Astrocyte (in vitro differentiated cells and primary cell): ENCODE results near the gene OR1S1. TPM values are rescaled to one million over a fixed set of nuclear protein-coding genes. Genes with fewer than 3 reads are reported as not detected.

Source experiments
- DNase-seq: peaks from one replicate; pipeline ENCODE4 v3.0.0-alpha.2; 2010; ENCODE audit warnings: low read depth
- FAIRE-seq: peaks from 2 replicates; lab custom pipeline; 2011; peaks lifted over from hg19 to GRCh38; lab: Jason Lieb, UNC
- H2AFZ ChIP-seq: 2 replicates; pipeline ENCODE4 v1.6.0; 2012; ENCODE audit warnings: low read depth, low read length, inconsistent platforms
- H3K27ac ChIP-seq: 2 replicates; pipeline ENCODE4 v1.5.1; 2011; ENCODE audit warnings: low read depth, low read length, inconsistent platforms
- H3K27me3 ChIP-seq: 2 replicates; pipeline ENCODE4 v1.6.0; 2011; ENCODE audit warnings: low read length, inconsistent platforms; ENCODE audit not compliant: insufficient read depth
- H3K36me3 ChIP-seq: 2 replicates; pipeline ENCODE4 v1.5.1; 2011; ENCODE audit warnings: low read length, inconsistent platforms; ENCODE audit not compliant: insufficient read depth
- H3K4me1 ChIP-seq: 2 replicates; pipeline ENCODE4 v1.5.1; 2011; ENCODE audit warnings: low read length, inconsistent platforms; ENCODE audit not compliant: insufficient read depth
- H3K4me2 ChIP-seq: 2 replicates; pipeline ENCODE4 v1.6.0; 2012; ENCODE audit warnings: low read length, inconsistent platforms
- H3K4me3 ChIP-seq: 2 replicates; pipeline ENCODE4 v1.5.1; 2011; ENCODE audit warnings: low read depth, mild to moderate bottlenecking, low read length, inconsistent platforms; ENCODE audit not compliant: insufficient read depth
- H3K79me2 ChIP-seq: 2 replicates; pipeline ENCODE4 v1.6.0; 2012; ENCODE audit warnings: mild to moderate bottlenecking, low read length, inconsistent platforms; ENCODE audit not compliant: insufficient read depth
- H3K9ac ChIP-seq: 2 replicates; pipeline ENCODE4 v1.6.0; 2012; ENCODE audit warnings: mild to moderate bottlenecking, low read length, inconsistent platforms
- H3K9me3 ChIP-seq: 2 replicates; pipeline ENCODE4 v1.5.1; 2012; ENCODE audit warnings: low read depth, mild to moderate bottlenecking, low read length, inconsistent platforms; ENCODE audit not compliant: insufficient read depth
- H4K20me1 ChIP-seq: 2 replicates; pipeline ENCODE4 v1.6.0; 2012; ENCODE audit warnings: low read length, inconsistent platforms; ENCODE audit not compliant: insufficient read depth
- H3K27ac Mint-ChIP-seq: one replicate; pipeline ENCODE4 v1.8.0; 2021; ENCODE audit warnings: mild to moderate bottlenecking, mixed read lengths; ENCODE audit not compliant: unreplicated experiment
- H3K27me3 Mint-ChIP-seq: one replicate; pipeline ENCODE4 v1.8.0; 2021; ENCODE audit warnings: low read depth, mixed read lengths; ENCODE audit not compliant: unreplicated experiment
- H3K36me3 Mint-ChIP-seq: one replicate; pipeline ENCODE4 v1.8.0; 2021; ENCODE audit warnings: low read depth, mixed read lengths; ENCODE audit not compliant: unreplicated experiment
- H3K4me1 Mint-ChIP-seq: one replicate; pipeline ENCODE4 v1.8.0; 2021; ENCODE audit warnings: low read depth, mixed read lengths; ENCODE audit not compliant: unreplicated experiment
- H3K4me3 Mint-ChIP-seq: one replicate; pipeline ENCODE4 v1.8.0; 2021; ENCODE audit warnings: mild to moderate bottlenecking, moderate library complexity, mixed read lengths; ENCODE audit not compliant: unreplicated experiment
- H3K9me3 Mint-ChIP-seq: one replicate; pipeline ENCODE4 v1.8.0; 2021; ENCODE audit warnings: mild to moderate bottlenecking, mixed read lengths; ENCODE audit not compliant: unreplicated experiment
- CTCF ChIP-seq: IDR thresholded peaks from 2 replicates; pipeline ENCODE4 v1.5.1; 2011; ENCODE audit warnings: low read depth, mild to moderate bottlenecking, inconsistent platforms, low read length, moderate library complexity; ENCODE audit not compliant: insufficient read depth
- EZH2 ChIP-seq: IDR thresholded peaks from 2 replicates; pipeline ENCODE4 v1.6.1; 2012; ENCODE audit warnings: mild to moderate bottlenecking, low read length, inconsistent platforms; ENCODE audit not compliant: insufficient read depth
- total RNA-seq: library from RNA; stranded (reverse); gene quantifications from 2 replicates; pipeline ENCODE4 v1.2.1, GENCODE V29; 2021

OR1S1 gene
- total RNA-seq, 1 donor from 2014 or later, result not detected

- H4K20me1 ChIP-seq, result no peaks in the 10 kb centered on the region
- no peak overlapping the region for H3K27ac ChIP-seq
- Mint-ChIP-seq H3K4me1 (no peaks in the 10 kb centered on the region), H3K27me3 (no peaks in the 10 kb centered on the region), H3K27ac (no peak overlapping the region), H3K36me3 (no peaks in the 10 kb centered on the region), H3K4me3 (no peak overlapping the region), H3K9me3 (no peaks in the 10 kb centered on the region)
- no peaks in the 10 kb centered on the region for H3K27me3 ChIP-seq
- no peak overlapping the region for H2AFZ ChIP-seq
- no peak overlapping the region for H3K4me3 ChIP-seq
- H3K9me3 ChIP-seq, result peaks cover 4% of the 10 kb centered on the region
- H3K4me2 ChIP-seq, result no peak overlapping the region
- no peaks in the 10 kb centered on the region for H3K4me1 ChIP-seq
- DNase-seq (no peak), FAIRE-seq (no peak)
- no peak overlapping the region for H3K9ac ChIP-seq
- no peaks in the 10 kb centered on the region for H3K79me2 ChIP-seq
- no peak for TF ChIP-seq EZH2
- TF ChIP-seq CTCF, result no peak
- H3K36me3 ChIP-seq, result no peaks in the 10 kb centered on the region
Observed at GRCh38 chr11:58165504-58166106, 46.9 kb upstream of the OR1S1 start.

GRCh38 chr11:58177409-58178054 lies 35.0 kb upstream of the OR1S1 start:
- no peaks in the 10 kb centered on the region for H3K9me3 Mint-ChIP-seq
- no peaks in the 10 kb centered on the region for H3K4me1 Mint-ChIP-seq
- H3K4me3 Mint-ChIP-seq, result no peak overlapping the region
- no peak overlapping the region for H2AFZ ChIP-seq
- H4K20me1 ChIP-seq, result no peaks in the 10 kb centered on the region
- TF ChIP-seq CTCF, result no peak
- no peak for TF ChIP-seq EZH2
- H3K27ac Mint-ChIP-seq, result no peak overlapping the region
- H3K27me3 Mint-ChIP-seq, result peaks cover 8% of the 10 kb centered on the region
- no peaks in the 10 kb centered on the region for H3K9me3 ChIP-seq
- no peak overlapping the region for H3K4me3 ChIP-seq
- H3K4me1 ChIP-seq, result no peaks in the 10 kb centered on the region
- FAIRE-seq (no peak), DNase-seq (no peak)
- H3K79me2 ChIP-seq, result no peaks in the 10 kb centered on the region
- H3K27ac ChIP-seq, result no peak overlapping the region
- H3K27me3 ChIP-seq, result no peaks in the 10 kb centered on the region
- H3K36me3 ChIP-seq, result no peaks in the 10 kb centered on the region
- no peak overlapping the region for H3K9ac ChIP-seq
- H3K4me2 ChIP-seq, result no peak overlapping the region
- no peaks in the 10 kb centered on the region for H3K36me3 Mint-ChIP-seq

- Mint-ChIP-seq H3K27me3 (peaks cover 8% of the 10 kb centered on the region), H3K9me3 (no peaks in the 10 kb centered on the region), H3K4me1 (no peaks in the 10 kb centered on the region), H3K4me3 (no peak overlapping the region), H3K36me3 (no peaks in the 10 kb centered on the region), H3K27ac (no peak overlapping the region)
- DNase-seq, result no peak
- Histone ChIP-seq H3K79me2 (no peaks in the 10 kb centered on the region), H3K36me3 (no peaks in the 10 kb centered on the region), H3K4me2 (no peak overlapping the region), H4K20me1 (no peaks in the 10 kb centered on the region), H3K4me3 (no peak overlapping the region), H3K27ac (no peak overlapping the region), H3K9ac (no peak overlapping the region), H2AFZ (no peak overlapping the region), H3K9me3 (no peaks in the 10 kb centered on the region), H3K27me3 (no peaks in the 10 kb centered on the region), H3K4me1 (no peaks in the 10 kb centered on the region)
- TF ChIP-seq EZH2 (no peak), CTCF (no peak)
- no peak for FAIRE-seq
Observed at GRCh38 chr11:58178444-58178843, 34.1 kb upstream of the OR1S1 start.
